NCI-H524 (cell line): ENCODE measurements around the gene GREM2.
A peak's percentile ranks its signal among the peaks of the same experiment; 100 is the strongest.

Experiments
- DNase-seq, 2 experiments: peaks; one replicate each; lab custom pipeline; 2025; lab: John Stamatoyannopoulos, UW

Gene GREM2

DNA sequence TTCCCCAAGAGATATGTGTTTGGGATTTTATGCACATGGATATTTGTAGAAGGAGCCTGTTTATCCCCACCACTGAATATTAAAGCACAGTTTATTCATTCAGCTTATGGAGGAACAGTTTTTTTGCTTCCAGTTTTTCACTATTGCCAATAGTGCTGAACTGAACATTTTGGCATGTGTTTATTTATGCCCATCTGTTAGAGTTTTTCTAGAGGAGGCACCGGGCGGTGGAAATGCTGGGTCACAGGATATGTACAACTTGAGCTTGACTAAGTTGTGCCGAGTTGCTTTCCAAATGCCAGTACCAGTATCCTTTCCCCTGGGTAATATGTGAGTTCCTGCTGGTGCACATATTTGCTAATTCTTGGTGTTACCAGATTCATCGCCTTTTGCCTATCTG is 111.3 kb downstream of the GREM2 start:
- no peak for DNase-seq

DNA sequence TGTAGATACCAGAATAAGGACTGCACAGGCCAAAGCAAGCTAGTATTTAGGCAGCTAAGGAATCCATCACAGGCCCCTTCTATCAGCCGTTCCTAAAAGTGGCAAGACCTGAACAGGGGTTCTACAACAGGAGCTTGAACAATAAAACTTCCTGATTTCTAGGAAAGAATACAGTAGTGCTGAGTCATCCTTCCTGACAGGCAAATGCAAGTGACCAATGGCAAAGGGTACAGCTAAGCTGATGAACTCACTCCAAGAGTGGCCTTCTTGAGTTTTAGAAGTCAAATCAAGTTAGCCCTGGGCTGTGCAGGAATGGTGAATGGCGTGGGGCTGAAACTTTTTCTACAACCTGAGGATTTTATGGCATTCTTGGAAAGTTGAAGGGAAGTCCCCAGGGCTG is 112.9 kb downstream of the GREM2 start:
- no peak for DNase-seq

DNA sequence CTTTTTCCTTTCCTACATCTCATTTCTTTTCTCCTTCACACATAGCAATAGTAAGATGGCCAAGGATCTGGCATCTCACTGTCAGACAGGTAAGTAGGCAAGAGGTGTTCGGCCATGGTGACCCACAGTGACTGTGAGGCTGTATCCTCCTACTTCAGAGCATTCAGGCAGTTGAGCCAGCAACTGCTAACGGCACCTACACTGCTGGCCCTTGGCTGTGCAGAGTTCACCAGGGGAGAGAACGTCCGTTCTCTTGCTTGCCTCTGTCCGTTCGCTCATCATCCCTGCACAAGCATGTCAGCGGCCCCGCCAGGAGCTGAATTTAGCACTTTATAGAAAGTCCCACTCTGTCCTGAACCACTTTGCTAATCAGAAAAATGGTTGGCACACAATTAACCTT is 113.6 kb downstream of the GREM2 start:
- DNase-seq, result no peak

DNA sequence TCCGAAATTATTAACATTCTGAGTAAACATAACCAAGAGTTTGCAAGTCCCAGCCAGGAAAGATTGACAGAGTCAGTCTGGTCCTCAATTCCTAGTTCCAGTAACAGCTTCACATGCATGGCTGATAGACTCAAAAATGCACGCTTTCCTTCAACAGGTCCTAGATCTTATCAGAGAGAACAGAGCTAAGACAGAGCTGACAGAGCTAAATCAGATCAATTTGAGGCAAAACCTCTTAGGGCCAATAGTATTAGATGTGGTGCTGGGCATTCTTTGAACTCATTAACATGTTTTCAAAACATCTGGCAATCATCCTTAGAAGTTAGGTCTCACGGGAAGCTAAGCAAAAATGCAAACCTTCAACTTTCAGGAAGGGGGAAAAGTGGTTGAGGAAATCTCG is 114.0 kb downstream of the GREM2 start:
- DNase-seq, result no peak

DNA sequence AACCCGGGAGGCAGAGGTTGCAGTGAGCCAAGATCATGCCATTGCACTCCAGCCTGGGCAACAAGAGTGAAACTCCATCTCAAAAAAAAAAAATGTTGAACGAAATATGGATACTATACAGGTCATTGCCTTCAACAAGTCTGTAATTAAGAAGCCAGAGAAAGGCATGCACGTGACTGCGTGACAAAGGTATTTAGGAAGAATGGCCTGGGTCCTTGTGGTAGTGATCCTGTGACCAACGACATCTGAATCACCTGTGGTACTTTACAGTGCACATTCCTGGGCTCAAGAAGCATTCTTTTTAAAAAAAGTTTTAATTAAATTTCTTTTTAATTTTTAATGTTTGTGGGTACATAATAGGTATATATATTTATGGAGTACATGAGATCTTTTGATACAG is 115.0 kb downstream of the GREM2 start:
- no peak for DNase-seq

DNA sequence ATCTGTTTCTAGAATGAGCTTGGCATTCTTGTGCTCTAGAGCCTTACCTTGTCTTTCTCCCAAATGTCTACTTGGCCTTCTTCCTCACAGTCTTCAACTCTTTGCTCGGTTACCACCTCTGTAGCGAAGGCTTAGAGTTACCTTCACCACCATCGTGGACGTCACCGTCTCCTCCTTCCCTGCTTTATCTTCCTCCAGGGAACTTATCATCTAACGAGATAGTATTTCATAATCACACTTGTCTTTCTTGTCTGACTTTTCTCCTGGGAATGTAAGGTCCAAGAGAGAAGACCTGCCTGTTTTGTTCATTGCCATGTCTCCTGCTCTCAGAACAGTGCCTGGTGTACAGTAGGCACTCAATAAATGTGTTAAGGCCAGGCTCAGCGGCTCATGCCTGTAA is 115.6 kb downstream of the GREM2 start:
- no peak for DNase-seq

DNA sequence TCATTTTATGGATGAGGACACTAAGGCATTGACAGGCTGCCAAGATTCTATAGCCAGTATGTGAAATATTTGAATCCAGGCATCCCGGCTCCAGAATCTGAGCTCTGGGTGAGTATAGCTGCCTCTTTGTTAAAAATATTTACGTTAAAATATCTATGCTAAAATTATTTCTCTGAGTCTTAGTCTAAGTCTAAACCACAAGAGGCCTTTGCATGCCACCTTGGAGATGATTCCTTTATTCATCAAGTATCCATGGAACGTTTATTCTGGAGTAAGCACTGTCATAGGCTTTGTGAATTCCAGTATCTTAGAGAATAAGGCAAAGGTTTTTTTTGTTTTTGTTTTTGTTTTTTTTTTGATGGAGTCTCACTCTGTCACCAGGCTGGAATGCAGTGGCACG is 116.4 kb downstream of the GREM2 start:
- no peak for DNase-seq

DNA sequence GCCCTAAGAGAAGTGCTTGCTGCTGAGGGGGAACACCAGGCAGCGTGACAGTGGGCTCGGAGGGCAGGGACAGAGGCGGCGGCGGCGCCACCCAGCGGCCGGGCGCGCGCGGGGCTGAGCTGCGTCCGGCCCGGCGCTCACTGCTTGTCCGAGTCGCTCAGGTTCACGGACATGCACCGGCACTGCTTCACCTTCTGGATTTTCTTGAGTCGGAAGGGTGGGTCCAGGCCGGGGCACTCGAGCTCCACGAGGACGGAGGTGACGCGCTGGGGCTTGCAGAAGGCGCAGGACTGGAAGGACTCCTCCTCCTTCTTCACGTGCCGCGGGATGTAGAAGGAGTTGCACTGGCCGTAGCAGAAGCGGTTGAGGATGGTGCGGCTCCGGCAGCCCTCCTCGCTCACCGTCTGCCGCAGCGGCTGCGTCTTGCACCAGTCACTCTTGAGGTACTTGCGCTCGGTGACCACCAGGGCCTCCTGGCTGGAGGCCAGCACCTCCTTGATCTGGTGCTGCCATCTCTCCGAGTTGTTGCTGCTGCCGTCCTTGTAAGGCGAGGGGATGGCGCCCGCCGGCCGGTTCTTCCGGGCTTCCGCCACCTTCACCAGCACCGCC is 119.0 kb downstream of the GREM2 start:
- DNase-seq, result no peak

DNA sequence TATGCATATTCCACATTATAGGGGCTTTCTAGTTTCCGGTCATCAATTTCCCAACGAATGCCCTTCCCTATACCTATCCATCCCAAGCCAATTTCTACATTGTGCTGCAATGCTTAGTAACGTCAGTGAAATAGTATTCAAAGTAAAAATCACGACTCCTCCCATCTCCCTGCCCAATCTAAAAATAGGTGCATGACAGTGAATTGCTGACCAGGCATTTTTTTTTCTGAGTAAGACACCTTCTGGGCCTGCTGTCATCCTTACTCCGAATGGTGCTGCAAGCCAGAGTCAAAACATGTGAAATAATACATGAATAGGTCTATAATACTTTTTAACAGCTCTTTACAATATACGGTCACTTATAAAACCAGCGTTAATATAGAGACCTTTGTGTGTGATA is 120.2 kb downstream of the GREM2 start:
- DNase-seq, result no peak

DNA sequence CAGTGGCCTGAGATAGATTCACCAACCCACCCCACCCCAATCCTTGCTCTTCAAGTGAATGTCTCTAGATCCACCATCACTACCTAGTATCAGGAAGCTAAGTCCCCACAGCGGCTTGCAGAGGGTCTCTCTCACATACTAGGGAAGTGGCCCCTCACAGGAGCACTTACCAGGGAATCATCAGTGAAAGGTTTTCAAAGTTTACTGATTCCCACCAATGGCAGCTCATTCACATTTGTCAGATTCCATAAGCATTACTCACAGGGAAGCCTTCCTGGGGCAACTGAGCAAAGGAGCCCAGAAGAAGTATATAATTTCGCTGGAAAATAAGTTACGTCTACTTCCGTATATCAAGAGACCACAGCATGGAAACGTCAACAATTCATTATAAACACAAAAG is 120.8 kb downstream of the GREM2 start:
- DNase-seq, result no peak

DNA sequence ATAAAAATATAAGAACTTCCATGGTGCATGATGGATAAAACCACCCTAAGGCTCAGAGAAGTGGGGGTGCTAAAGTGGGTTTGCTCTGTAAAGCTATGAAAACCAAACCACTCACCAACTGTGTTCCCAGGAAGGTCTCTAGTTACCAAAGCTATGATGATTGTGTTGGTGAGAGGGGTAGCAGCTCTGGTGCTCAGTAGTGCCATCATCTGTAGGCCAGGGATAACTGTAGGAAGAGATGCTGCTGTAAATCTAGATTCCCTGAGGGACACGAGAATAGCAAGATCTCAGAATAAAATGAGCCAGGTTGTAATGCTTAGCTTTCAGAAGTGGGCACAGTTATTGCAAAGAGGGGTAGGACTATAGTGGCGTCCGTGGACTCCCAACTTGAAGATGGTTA is 124.5 kb downstream of the GREM2 start:
- DNase-seq, result no peak

DNA sequence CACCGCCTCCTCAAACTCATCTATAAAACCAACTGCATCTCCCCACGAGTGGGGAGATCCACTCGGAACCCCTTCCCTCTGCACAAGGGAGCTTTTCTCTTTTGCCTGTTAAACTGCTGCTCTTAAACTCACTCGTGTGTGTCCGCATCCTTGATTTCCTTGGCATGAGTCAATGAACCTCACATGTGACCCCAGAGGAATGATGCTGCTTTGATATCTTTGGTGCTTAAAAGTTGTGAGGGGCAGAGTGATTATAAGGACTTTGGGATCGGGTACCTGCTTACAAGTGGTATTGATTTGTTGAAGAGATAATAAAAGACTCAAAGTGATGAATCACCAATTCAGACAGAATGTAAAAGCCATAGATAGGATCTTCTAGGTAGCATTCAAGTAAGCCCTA is 125.3 kb downstream of the GREM2 start:
- DNase-seq, result no peak

DNA sequence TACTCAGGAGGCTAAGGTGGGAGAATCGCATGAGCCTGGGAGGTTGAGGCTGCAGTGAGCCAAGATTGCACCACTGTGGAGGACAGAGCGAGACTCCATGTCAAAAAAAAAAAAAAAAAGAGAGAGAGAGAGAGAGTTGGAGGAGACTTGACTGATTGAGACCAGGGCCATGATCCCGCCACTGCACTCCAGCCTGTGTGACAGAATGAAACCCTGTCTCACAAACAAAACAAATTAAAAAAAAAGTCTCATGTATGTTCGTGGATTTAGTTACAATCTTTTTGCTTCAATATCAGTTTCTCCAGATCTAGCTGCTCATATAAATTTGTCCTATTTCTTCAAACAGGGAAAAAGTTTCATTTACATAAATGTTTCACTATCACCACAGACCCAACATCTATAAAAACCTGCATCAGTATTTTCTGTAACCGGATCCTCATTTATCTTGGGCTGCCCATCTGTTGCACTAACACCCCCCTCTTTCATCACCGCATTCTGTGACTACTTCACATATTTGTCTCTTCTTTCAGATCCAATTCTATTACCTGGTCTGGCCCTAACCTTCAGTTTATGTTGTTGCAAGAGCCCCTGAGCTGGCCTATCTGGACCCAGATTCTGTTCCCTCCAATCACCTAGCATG is 127.0 kb downstream of the GREM2 start:
- DNase-seq, result peak; percentile 22 to 68

DNA sequence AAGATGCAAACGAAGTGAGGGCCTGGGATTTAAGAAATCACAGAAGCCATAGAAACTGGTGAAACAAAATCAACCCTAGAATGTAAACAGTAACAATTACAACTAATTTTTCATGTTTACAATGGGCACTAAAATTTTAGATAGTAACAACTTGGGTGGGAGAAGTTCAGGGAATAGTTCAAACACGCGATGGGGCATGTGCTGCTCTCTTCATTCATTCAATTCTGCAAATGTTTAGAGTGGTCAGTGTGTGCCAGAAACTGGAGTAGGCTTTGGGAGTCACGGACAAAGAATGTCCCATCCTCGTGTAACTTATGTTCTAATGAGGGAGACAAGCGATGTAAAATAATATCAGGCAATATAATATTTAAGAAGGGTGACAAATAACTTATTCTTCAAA is 133.4 kb downstream of the GREM2 start:
- DNase-seq, result no peak

DNA sequence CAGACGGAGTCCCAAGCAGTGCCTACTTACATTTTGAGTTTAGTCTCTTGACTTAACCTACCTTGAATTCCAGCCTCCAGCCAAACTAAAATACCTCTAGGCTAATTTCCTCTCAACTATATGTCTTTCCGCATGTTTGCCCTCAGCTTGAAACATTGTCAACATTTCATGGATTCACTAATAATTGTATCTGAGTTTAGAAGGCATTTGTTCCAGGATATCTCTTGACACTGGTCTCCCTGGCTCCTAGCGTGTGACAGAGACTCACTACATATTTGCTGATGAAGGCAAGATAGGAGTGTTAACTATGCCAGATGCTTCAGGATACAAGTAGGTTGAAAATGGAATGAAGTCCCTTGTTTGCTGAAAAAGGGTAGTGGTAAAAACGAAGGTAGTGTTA is 136.1 kb downstream of the GREM2 start:
- DNase-seq, result no peak

DNA sequence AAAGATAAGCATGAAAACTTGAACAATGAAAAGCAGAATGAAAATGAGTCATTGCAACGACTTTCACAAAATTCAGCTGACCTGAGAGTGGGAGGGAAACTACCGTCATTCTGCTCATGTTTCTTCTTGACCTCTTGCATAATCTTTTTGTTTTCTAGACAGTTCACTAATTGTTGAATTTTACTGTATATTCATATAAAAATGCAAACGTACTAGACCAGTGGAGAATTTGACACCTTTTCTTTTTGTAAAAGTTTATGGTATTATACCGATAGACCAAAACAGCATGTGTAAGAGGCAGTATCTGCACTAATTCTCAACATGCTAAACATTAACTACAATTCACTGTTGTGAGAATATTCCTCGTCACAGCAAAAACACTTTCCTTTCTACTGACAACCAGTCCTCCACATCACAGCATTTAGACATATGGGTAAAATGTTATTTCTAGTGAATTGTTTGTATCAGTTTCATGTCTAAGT is 137.8 kb downstream of the GREM2 start:
- no peak for DNase-seq

DNA sequence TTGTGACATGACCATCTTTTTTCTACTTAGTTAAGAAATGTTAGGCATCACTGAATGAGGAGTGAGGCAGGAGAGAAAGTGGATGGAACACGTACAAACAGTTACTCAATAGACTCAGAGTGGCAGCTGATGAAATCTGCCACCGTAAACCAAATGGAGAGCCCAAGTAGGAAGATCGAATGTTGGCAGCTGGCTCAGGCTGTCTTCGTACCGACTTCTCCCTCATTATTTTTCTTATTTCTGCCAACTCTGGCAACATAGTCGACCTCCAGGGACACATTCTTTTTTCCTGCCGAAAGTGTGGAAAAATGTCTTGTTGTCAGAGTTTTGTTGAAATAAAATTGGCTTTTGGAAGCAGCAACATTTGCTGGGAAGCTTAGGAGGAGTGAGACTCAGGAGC is 143.3 kb downstream of the GREM2 start:
- DNase-seq, result no peak

DNA sequence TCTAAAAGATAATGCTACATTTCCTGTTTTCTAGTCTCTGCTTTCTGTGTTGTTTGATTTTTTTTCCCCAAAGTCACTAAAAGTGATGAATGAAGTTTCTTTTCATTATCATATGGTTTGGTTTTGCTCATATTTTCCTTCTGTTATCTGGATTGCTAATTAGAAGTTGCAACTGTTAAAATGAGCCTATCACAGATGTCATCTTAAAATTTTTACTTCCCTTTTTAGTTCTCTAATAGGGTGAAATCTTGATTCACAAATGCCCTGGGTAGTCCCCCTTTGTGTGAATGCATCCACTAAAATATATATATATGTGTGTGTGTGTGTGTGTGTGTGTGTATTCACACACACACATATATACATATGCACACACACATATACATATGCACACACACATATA is 144.1 kb downstream of the GREM2 start:
- DNase-seq, result no peak

DNA sequence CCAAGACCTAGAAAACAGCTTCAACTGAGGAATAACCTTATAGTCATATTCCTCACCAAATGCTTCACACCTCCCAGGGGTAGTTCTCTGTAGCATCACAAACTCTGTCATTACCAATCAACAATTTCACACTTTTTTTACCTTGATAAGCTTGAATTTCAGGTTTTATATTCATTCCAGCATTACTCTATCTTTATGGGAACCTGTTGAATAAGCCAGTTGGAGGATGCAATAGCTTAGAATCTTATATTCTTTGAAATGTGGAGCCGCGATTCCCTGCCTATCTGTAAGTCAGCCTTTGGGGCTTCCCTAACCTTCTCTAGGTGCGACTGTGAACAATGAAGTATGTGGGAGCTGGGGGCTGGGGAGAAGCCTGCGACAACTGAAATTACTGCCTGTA is 145.4 kb downstream of the GREM2 start:
- no peak for DNase-seq

DNA sequence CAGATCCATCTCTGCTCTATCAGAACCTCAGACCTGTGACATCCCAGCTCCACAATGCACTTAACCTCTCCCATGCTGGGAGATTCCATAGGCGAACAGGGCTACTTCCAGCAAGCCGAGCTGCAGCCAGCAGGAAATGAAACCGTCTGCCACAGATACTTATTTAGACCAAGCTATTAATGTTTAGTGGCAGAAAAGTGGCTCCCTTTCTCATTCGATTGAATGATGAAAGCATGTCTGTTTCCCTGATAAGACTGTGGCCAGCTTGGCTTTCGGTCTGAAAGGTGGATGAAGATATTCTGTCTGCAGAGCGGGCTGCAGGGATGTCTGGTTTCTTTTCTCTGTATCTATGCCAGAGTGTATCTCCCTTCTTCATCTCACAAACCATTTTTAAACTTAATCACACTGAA is 146.4 kb downstream of the GREM2 start:
- no peak for DNase-seq

DNA sequence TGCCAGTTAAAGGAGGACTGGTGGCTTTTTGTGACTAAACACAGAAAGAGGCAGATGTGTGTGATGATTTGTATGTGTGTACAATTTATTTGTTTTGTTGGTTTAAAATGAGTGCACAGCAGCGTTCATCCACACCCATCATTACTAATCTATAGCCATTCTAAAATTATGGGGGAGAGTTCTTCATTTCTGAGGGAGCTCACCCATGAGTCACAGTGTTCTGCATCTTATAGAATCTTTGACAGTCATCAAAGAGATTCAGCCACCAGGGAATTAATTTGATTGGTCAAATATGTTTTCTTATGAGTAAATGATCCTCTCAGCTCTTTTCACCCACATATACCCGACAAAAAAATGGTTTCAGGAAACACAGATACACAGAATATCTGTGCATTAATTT is 147.9 kb downstream of the GREM2 start:
- no peak for DNase-seq

DNA sequence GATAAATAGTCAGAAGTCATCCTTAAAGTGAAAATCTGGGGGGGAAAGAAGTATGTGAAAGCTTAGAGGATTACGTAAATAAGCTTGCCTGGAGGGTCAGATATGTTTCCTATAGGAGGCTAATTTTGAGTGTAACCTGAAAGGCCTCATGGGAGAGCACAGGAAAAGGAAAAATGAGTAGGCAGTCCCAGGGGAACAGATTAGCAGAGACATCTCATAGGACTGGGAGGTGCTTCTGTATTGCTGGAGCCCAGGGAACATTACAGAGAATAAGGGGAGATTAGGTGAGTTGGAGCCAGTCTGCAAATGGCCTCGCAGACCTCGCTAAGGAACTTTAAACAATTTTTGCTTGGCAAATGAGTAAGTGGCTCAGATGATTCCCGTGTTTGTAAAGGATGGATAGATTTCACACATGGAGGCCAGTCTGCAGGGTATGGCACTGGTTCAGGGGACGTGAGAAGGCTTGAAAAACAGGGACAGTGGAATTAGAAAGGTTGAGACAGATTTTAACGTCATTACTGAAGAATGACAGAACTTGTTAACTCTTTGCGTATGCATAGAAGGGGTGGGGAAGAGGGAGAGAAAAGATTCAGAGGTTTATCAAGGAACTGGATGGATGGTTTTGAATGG is 149.1 kb downstream of the GREM2 start:
- DNase-seq, result peak; percentile 57 to 90

DNA sequence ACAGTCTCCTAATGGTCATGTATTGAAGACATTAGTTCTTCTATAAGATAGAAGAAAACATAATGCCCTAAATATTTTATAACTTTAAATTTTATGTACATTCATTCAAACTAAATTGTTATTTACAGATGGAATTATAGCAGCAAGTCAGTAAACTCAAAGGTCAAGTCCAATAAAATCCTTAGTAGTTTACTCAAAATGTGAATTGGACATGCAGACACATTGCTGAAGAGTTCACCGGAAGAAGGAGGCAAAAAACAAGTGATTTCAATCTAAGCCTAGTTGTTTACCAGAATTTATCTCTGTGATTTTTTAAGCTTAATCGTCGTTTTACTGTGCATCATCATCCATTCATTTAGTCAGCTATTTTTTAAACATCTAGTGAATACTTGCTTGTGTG is 149.7 kb downstream of the GREM2 start:
- DNase-seq, result no peak

DNA sequence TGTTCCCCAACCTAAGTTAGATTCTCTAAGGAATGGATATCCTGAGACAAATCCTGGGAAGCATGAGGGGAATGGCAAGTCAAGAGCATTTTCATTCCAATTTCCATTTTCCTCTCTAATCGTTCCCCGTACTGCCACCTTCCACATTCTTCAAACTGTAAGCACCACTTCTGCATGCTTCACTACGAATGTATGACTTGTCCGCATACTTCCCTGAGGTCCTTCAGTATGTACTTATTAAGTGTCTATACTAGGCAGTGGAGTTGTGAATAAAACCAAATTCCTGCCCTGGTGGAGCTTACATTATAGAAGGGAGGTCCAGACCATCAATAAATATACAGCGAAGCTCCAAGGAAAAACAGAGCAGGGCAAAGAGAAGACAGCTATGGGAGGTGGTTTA is 154.8 kb downstream of the GREM2 start:
- no peak for DNase-seq
